22Rv1 (cell line): ENCODE data around the gene FZD10.

Source experiments
- H3K27ac ChIP-seq: fragments of 450-650 bp; 2 replicates; pipeline ENCODE4 v1.5.1; 2017
- ZFX ChIP-seq: fragments of 450-650 bp; IDR thresholded peaks from 2 replicates; pipeline ENCODE4 v1.6.1; 2017; ENCODE audit warnings: antibody characterized with exemption, borderline replicate concordance
- TF ChIP-seq, protein P1 (sequence below): fragments of 450-650 bp; IDR thresholded peaks from 2 replicates; pipeline ENCODE4 v1.5.1; 2017; ENCODE audit warnings: mild to moderate bottlenecking

Gene FZD10

DNA sequence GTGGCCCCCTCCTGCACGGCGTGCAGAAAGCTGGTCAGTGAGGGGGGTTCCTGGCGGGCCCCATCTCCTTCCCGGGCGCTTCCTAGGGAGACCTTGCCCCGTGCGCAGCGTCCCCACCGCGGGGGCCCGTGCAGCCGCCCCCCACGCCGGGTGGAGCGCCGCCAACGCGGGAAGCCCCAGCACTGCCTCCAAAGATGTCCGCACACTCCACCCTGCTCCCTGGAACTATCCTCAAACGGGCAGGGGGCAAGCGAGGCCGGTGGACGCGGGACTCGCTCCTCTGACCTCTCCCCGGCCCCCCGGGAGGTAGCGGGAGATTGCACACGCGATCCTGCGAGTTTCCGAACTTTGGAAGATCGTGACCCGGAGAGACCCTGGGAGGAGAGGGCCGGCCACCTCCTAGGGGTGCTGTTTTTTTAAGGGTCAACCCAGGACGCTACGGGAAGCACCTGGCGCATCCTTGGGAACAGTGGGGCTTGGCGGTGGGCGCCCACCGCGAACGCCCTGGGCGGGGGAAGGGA is 1.5 kb upstream of the FZD10 start:
- TF ChIP-seq ZFX: no peak
- TF ChIP-seq, protein P1, sequence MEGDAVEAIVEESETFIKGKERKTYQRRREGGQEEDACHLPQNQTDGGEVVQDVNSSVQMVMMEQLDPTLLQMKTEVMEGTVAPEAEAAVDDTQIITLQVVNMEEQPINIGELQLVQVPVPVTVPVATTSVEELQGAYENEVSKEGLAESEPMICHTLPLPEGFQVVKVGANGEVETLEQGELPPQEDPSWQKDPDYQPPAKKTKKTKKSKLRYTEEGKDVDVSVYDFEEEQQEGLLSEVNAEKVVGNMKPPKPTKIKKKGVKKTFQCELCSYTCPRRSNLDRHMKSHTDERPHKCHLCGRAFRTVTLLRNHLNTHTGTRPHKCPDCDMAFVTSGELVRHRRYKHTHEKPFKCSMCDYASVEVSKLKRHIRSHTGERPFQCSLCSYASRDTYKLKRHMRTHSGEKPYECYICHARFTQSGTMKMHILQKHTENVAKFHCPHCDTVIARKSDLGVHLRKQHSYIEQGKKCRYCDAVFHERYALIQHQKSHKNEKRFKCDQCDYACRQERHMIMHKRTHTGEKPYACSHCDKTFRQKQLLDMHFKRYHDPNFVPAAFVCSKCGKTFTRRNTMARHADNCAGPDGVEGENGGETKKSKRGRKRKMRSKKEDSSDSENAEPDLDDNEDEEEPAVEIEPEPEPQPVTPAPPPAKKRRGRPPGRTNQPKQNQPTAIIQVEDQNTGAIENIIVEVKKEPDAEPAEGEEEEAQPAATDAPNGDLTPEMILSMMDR: no peak
- no peak overlapping the region for H3K27ac ChIP-seq

DNA sequence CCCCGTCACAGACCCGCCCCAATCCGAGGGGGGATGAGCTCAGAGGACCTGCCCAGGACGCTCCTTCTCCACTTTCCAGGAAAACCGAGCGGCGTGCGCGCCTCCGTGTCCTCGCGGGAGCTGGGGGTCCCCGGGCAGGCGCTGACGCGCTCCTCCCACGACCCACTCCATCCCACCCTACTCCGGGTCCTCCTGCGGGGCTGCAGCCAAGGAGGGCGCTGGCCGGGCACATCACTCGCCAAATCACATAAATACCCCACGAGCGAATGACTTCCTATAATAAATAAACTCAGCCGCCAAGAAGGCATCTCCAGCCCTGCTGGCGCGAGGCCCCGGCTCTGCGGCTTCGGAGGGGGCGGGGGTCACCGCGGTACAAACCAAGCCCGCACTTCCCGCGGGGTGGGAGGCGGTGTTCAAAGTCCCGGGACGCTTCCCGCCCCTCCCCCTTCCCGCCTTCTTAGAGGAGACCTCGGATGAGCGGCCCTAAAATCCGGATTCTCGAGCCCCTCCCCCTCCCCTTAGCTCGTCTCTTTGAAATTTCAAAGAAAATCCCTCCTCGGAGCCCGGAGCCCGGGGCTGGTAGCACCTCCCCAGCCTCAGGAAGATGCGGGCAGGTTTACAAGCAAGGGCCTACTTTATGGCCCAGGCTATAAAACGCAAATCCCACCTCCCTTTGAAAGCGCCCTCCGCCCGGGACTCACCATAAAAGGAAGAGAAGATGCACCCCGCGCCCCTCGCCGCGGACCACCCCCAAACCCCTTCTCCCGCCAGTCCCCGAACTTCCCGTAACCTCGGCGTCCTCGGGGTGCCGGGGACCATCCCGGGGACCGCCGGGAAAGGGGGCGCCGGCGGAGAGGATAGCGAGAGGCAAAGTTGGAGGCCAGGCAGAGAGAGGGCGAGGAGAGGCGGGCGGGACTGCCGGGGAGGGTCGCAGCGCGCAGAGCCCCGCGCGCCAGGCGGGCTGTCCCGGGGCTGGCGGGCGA is 712 bp upstream of the FZD10 start:
- H3K27ac ChIP-seq: no peak overlapping the region
- no peak for TF ChIP-seq ZFX
- TF ChIP-seq, protein P1: no peak

- no peak overlapping the region for H3K27ac ChIP-seq
- TF ChIP-seq, protein P1: no peak
- TF ChIP-seq ZFX: no peak
These were observed 639 bp downstream of the FZD10 start for GRCh38 chr12:130162745-130163460.

DNA sequence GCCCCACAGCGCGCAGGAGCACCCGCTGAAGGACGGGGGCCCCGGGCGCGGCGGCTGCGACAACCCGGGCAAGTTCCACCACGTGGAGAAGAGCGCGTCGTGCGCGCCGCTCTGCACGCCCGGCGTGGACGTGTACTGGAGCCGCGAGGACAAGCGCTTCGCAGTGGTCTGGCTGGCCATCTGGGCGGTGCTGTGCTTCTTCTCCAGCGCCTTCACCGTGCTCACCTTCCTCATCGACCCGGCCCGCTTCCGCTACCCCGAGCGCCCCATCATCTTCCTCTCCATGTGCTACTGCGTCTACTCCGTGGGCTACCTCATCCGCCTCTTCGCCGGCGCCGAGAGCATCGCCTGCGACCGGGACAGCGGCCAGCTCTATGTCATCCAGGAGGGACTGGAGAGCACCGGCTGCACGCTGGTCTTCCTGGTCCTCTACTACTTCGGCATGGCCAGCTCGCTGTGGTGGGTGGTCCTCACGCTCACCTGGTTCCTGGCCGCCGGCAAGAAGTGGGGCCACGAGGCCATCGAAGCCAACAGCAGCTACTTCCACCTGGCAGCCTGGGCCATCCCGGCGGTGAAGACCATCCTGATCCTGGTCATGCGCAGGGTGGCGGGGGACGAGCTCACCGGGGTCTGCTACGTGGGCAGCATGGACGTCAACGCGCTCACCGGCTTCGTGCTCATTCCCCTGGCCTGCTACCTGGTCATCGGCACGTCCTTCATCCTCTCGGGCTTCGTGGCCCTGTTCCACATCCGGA is 1.4 kb downstream of the FZD10 start:
- no peak for TF ChIP-seq ZFX
- TF ChIP-seq, protein P1: no peak
- H3K27ac ChIP-seq: no peak overlapping the region

DNA sequence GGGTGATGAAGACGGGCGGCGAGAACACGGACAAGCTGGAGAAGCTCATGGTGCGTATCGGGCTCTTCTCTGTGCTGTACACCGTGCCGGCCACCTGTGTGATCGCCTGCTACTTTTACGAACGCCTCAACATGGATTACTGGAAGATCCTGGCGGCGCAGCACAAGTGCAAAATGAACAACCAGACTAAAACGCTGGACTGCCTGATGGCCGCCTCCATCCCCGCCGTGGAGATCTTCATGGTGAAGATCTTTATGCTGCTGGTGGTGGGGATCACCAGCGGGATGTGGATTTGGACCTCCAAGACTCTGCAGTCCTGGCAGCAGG is 1.9 kb downstream of the FZD10 start:
- no peak for TF ChIP-seq ZFX
- TF ChIP-seq, protein P1: no peak

GRCh38 chr12:130164936-130165335 is 2.7 kb downstream of the FZD10 start:
- no peak for TF ChIP-seq ZFX
- TF ChIP-seq, protein P1: no peak
- H3K27ac ChIP-seq: no peak overlapping the region

More for the DNA sequence above, 1.9 kb downstream of the FZD10 start:
- H3K27ac ChIP-seq: no peak overlapping the region
